Measurements from ENCODE around the gene EEF1G. TPM values are rescaled to one million over a fixed set of nuclear protein-coding genes. Genes with fewer than 3 reads are reported as not detected.

Gene EEF1G
- total and polyA plus RNA-seq, 2 of the 13 experiments (the other 11 are each of a cell fraction or from before 2014, with no cell fraction given), result 1,787 to 2,144 TPM

- no peak for FAIRE-seq
- no peak overlapping the region for H3K9ac ChIP-seq (ENCODE audit: insufficient read depth, low read depth, low read length)
- H3K4me1 ChIP-seq (ENCODE audit: insufficient read depth, low read length), result peaks cover 90% of the 10 kb centered on the region
These were observed 6.6 kb downstream of the EEF1G start for GRCh38 chr11:62567018-62567633.

More at GRCh38 chr11:62567018-62567633, 6.6 kb downstream of the EEF1G start:
- Histone ChIP-seq H3K27ac (ENCODE audit: extremely low read length, insufficient read depth, low read length) (no peak overlapping the region), H4K20me1 (ENCODE audit: insufficient read depth, low read length) (peaks cover 19% of the 10 kb centered on the region), H3K27me3 (ENCODE audit: control insufficient read depth in 1 of 2, insufficient read depth in 2 of 2, low read length in 2 of 2) (no peaks in the 10 kb centered on the region), H3K4me2 (ENCODE audit: low read depth, low read length) (no peak overlapping the region), H3K9me3 (ENCODE audit: low read length) (no peaks in the 10 kb centered on the region), H3K36me3 (replicated peaks in 1 of 2; ENCODE audit: control insufficient read depth in 1 of 2, insufficient read depth in 2 of 2, low read length in 2 of 2) (peaks cover 17 to 77% of the 10 kb centered on the region in 2 experiments), H3K4me3 (replicated peaks in 1 of 3; ENCODE audit: insufficient read depth in 1 of 3, low read depth in 2 of 3, low read length in 3 of 3) (no peak overlapping the region), H3K79me2 (ENCODE audit: insufficient read depth, low read length) (peaks cover 50% of the 10 kb centered on the region), H2AFZ (ENCODE audit: low read length) (no peak overlapping the region)
- POLR2A ChIA-PET, result interaction anchor here (0.7 kb wide), 1 partner anchor 24 kb away, joined by 5 read pairs; the partner anchor contains the start of gene TUT1
- 96% methylated on average over 8 of the region's 8 CpGs for WGBS (ENCODE audit: low lambda C conversion rate)
- ATAC-seq (no peak), DNase-seq (ENCODE audit: low spot score) (no peak)
- no TSS peak for BruUV-seq (replicated peaks)
- TF ChIP-seq, protein P1, sequence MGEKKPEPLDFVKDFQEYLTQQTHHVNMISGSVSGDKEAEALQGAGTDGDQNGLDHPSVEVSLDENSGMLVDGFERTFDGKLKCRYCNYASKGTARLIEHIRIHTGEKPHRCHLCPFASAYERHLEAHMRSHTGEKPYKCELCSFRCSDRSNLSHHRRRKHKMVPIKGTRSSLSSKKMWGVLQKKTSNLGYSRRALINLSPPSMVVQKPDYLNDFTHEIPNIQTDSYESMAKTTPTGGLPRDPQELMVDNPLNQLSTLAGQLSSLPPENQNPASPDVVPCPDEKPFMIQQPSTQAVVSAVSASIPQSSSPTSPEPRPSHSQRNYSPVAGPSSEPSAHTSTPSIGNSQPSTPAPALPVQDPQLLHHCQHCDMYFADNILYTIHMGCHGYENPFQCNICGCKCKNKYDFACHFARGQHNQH (CRISPR knock-in tag; IDR thresholded peaks at IDR 0.05), result no peak
- TF ChIP-seq, protein P2, sequence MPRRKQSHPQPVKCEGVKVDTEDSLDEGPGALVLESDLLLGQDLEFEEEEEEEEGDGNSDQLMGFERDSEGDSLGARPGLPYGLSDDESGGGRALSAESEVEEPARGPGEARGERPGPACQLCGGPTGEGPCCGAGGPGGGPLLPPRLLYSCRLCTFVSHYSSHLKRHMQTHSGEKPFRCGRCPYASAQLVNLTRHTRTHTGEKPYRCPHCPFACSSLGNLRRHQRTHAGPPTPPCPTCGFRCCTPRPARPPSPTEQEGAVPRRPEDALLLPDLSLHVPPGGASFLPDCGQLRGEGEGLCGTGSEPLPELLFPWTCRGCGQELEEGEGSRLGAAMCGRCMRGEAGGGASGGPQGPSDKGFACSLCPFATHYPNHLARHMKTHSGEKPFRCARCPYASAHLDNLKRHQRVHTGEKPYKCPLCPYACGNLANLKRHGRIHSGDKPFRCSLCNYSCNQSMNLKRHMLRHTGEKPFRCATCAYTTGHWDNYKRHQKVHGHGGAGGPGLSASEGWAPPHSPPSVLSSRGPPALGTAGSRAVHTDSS (CRISPR knock-in tag; conservative IDR thresholded peaks at IDR 0.05), result no peak
- TF ChIP-seq ZNF563 (CRISPR knock-in tag; IDR thresholded peaks at IDR 0.05) (no peak), ARHGAP35 (CRISPR knock-in tag; IDR thresholded peaks at IDR 0.05; ENCODE audit: borderline replicate concordance) (no peak), RAD21 (CRISPR knock-in tag; IDR thresholded peaks at IDR 0.05) (no peak), FOXO4 (CRISPR knock-in tag; conservative IDR thresholded peaks at IDR 0.05) (no peak), ZNF232 (CRISPR knock-in tag; IDR thresholded peaks at IDR 0.05; ENCODE audit: borderline replicate concordance) (no peak), PHF5A (CRISPR knock-in tag; IDR thresholded peaks at IDR 0.05; ENCODE audit: low read depth, unreplicated experiment) (no peak), HOXA9 (CRISPR knock-in tag; IDR thresholded peaks at IDR 0.05; ENCODE audit: borderline replicate concordance) (no peak), THYN1 (CRISPR knock-in tag; IDR thresholded peaks at IDR 0.05; ENCODE audit: borderline replicate concordance, low read depth) (no peak), ONECUT2 (CRISPR knock-in tag; IDR thresholded peaks at IDR 0.05) (no peak), KMT2B (CRISPR knock-in tag; IDR thresholded peaks at IDR 0.05) (no peak), DNMT1 (CRISPR knock-in tag; IDR thresholded peaks at IDR 0.05) (no peak), ZNF749 (CRISPR knock-in tag; IDR thresholded peaks at IDR 0.05; ENCODE audit: borderline replicate concordance) (no peak)
- TF ChIP-seq, protein P3, sequence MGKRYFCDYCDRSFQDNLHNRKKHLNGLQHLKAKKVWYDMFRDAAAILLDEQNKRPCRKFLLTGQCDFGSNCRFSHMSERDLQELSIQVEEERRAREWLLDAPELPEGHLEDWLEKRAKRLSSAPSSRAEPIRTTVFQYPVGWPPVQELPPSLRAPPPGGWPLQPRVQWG (CRISPR knock-in tag; IDR thresholded peaks at IDR 0.05; ENCODE audit: borderline replicate concordance, low read depth), result no peak
- intact Hi-C loops (cut with micrococcal nuclease; ENCODE audit: unreplicated experiment) (no loop called here), in situ Hi-C loops (cut with HindIII; ENCODE audit: extremely low pct_ligation_motif_present, low pct_unique_long_range_greater_than_20kb) (no loop called here)
- CTCF ChIA-PET (ENCODE audit: low intra/inter-chr PET ratio, low total read pairs), result no interaction called here

All from HepG2 (cell line).